A673 (cell line): ENCODE results near the gene SLX9.

Experiments used
- EZH2 ChIP-seq: fragments of 200-600 bp; sonication (generic); IDR thresholded peaks from 2 replicates; pipeline ENCODE4 v1.6.1; 2017; ENCODE audit warnings: borderline replicate concordance, low read depth, mild to moderate bottlenecking, mixed read lengths, antibody characterized with exemption, low read length; ENCODE audit not compliant: poor library complexity, severe bottlenecking
- TF ChIP-seq, protein P1 (sequence below): fragments of 300-800, 200-600 bp; sonication (generic); conservative IDR thresholded peaks from 2 replicates; pipeline ENCODE4 v1.5.1; 2017; ENCODE audit warnings: low read depth, mild to moderate bottlenecking, antibody characterized with exemption, low read length, moderate library complexity, mixed read lengths

- TF ChIP-seq, protein P1, sequence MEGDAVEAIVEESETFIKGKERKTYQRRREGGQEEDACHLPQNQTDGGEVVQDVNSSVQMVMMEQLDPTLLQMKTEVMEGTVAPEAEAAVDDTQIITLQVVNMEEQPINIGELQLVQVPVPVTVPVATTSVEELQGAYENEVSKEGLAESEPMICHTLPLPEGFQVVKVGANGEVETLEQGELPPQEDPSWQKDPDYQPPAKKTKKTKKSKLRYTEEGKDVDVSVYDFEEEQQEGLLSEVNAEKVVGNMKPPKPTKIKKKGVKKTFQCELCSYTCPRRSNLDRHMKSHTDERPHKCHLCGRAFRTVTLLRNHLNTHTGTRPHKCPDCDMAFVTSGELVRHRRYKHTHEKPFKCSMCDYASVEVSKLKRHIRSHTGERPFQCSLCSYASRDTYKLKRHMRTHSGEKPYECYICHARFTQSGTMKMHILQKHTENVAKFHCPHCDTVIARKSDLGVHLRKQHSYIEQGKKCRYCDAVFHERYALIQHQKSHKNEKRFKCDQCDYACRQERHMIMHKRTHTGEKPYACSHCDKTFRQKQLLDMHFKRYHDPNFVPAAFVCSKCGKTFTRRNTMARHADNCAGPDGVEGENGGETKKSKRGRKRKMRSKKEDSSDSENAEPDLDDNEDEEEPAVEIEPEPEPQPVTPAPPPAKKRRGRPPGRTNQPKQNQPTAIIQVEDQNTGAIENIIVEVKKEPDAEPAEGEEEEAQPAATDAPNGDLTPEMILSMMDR = no peak
- no peak for TF ChIP-seq EZH2
Measured at GRCh38 chr21:44890961-44891541, 48.8 kb upstream of the SLX9 start.
